Measurements from ENCODE around the gene GIMAP7. TPM values are rescaled to one million over a fixed set of nuclear protein-coding genes. Genes with fewer than 3 reads are reported as not detected.
"Not testable (repeated sequence)": the region's sequence is repeated elsewhere in the genome, so short reads cannot be mapped to it uniquely, and the experiment has no call there.

Gene GIMAP7
- 10 to 100 TPM in 7 of 12 donors, 1 to 10 TPM in 4, not detected in 1; 7.4 to 15.2 (median 10.5) TPM for polyA plus RNA-seq (ENCODE audit: insufficient read length in 12 of 12)
- long read RNA-seq, donor 1, partial matches to known transcripts, result 0 of 4 reads
- long read RNA-seq, donor 1, other reads (novel, unspliced or antisense), result 0 of 4 reads
- long read RNA-seq, donor 2, transcript GIMAP7-201 (2 exons, 1,256 nt), result major isoform, 9 of 9 reads
- long read RNA-seq, donor 2, partial matches to known transcripts, result 0 of 9 reads
- long read RNA-seq, donor 2, other reads (novel, unspliced or antisense), result 0 of 9 reads
- long read RNA-seq, donor 3, transcript GIMAP7-201 (2 exons, 1,256 nt), result major isoform, 6 of 6 reads
- long read RNA-seq, donor 3, partial matches to known transcripts, result 0 of 6 reads
- long read RNA-seq, donor 3, other reads (novel, unspliced or antisense), result 0 of 6 reads
- long read RNA-seq, donor 4, partial matches to known transcripts, result 0 of 2 reads
- long read RNA-seq, donor 4, other reads (novel, unspliced or antisense), result 0 of 2 reads
- long read RNA-seq, donor 5, partial matches to known transcripts, result 0 of 4 reads
- long read RNA-seq, donor 5, other reads (novel, unspliced or antisense), result 0 of 4 reads
- long read RNA-seq, donor 6, transcript GIMAP7-201 (2 exons, 1,256 nt), result major isoform, 5 of 5 reads
- long read RNA-seq, donor 6, partial matches to known transcripts, result 0 of 5 reads
- long read RNA-seq, donor 6, other reads (novel, unspliced or antisense), result 0 of 5 reads
- long read RNA-seq, donor 7, partial matches to known transcripts, result 0 of 2 reads
- long read RNA-seq, donor 7, other reads (novel, unspliced or antisense), result 0 of 2 reads
- long read RNA-seq, donor 8, transcript GIMAP7-201 (2 exons, 1,256 nt), result major isoform, 9 of 9 reads
- long read RNA-seq, donor 8, partial matches to known transcripts, result 0 of 9 reads
- long read RNA-seq, donor 8, other reads (novel, unspliced or antisense), result 0 of 9 reads
- long read RNA-seq, donor 9, transcript GIMAP7-201 (2 exons, 1,256 nt), result major isoform, 7 of 7 reads
- long read RNA-seq, donor 9, partial matches to known transcripts, result 0 of 7 reads
- long read RNA-seq, donor 9, other reads (novel, unspliced or antisense), result 0 of 7 reads
- long read RNA-seq, donor 10, transcript GIMAP7-201 (2 exons, 1,256 nt), result major isoform, 5 of 5 reads
- long read RNA-seq, donor 10, partial matches to known transcripts, result 0 of 5 reads
- long read RNA-seq, donor 10, other reads (novel, unspliced or antisense), result 0 of 5 reads
- long read RNA-seq, donor 11, transcript GIMAP7-201 (2 exons, 1,256 nt), result major isoform, 7 of 7 reads
- long read RNA-seq, donor 11, partial matches to known transcripts, result 0 of 7 reads
- long read RNA-seq, donor 11, other reads (novel, unspliced or antisense), result 0 of 7 reads

GRCh38 chr7:150514748-150515222 lies at the start of gene GIMAP7:
Gene GIMAP7 (plus strand): TSS chr7:150514872. CDS start chr7:150519975, 5,103 bp downstream.
- DNase-seq, result no peak

- DNase-seq, result no peak
These were observed 49.7 kb upstream of the GIMAP7 start for GRCh38 chr7:150464962-150465361.

- DNase-seq, result no peak
These were observed 49.3 kb upstream of the GIMAP7 start for GRCh38 chr7:150465414-150465813.

GRCh38 chr7:150466477-150466876 lies 48.2 kb upstream of the GIMAP7 start:
- no peak for DNase-seq

- DNase-seq, result no peak
These were observed 46.4 kb upstream of the GIMAP7 start for GRCh38 chr7:150468241-150468640.

GRCh38 chr7:150471886-150472285 lies 42.8 kb upstream of the GIMAP7 start:
- DNase-seq, result no peak

- no peak for DNase-seq
These were observed 40.8 kb upstream of the GIMAP7 start for GRCh38 chr7:150473902-150474301.

- DNase-seq, result no peak
These were observed 38.4 kb upstream of the GIMAP7 start for GRCh38 chr7:150476285-150476684.

GRCh38 chr7:150476819-150477631 lies 37.6 kb upstream of the GIMAP7 start:
- no peak for DNase-seq

GRCh38 chr7:150479023-150479716 lies 35.5 kb upstream of the GIMAP7 start:
- DNase-seq, result no peak

- DNase-seq, result no peak
These were observed 33.3 kb upstream of the GIMAP7 start for GRCh38 chr7:150481186-150481920.

- DNase-seq, result no peak
These were observed 32.8 kb upstream of the GIMAP7 start for GRCh38 chr7:150481922-150482321.

GRCh38 chr7:150483514-150483913 lies 31.2 kb upstream of the GIMAP7 start:
- DNase-seq, result not testable (repeated sequence)

- not testable (repeated sequence) for DNase-seq
These were observed 30.6 kb upstream of the GIMAP7 start for GRCh38 chr7:150484071-150484470.

GRCh38 chr7:150487625-150488024 lies 27.0 kb upstream of the GIMAP7 start:
- no peak for DNase-seq

- DNase-seq, result no peak
These were observed 24.9 kb upstream of the GIMAP7 start for GRCh38 chr7:150489782-150490181.

- DNase-seq, result not testable (repeated sequence)
These were observed 21.2 kb upstream of the GIMAP7 start for GRCh38 chr7:150493442-150493841.

- no peak for DNase-seq
These were observed 12.2 kb upstream of the GIMAP7 start for GRCh38 chr7:150502519-150502918.

- no peak for DNase-seq
These were observed 11.5 kb upstream of the GIMAP7 start for GRCh38 chr7:150503155-150503554.

Measured in muscle of arm (tissue), 14 donors.